Naive B cell (primary cell): ENCODE measurements around the gene TRIM26. TPM values are rescaled to one million over a fixed set of nuclear protein-coding genes. Genes with fewer than 3 reads are reported as not detected.

ENCODE experiments used
- ATAC-seq, 2 donors: fragments of 150-1000 bp; cut with Tn5 transposase; 2 replicates each; pipeline ENCODE4 v1.10.0; 2021; ENCODE audit warnings: low read depth in 2 of 2, mild to moderate bottlenecking in 2 of 2, moderate library complexity in 2 of 2
- DNase-seq: peaks from one replicate; pipeline ENCODE4 v3.0.0; 2022
- H3K27ac Mint-ChIP-seq, 6 donors: one replicate each; pipeline ENCODE4 v1.8.0; 2020 to 2022; ENCODE audit warnings: mild to moderate bottlenecking in 6 of 6, mixed read lengths in 6 of 6, moderate library complexity in 5 of 6, inconsistent platforms in 2 of 6
- H3K27me3 Mint-ChIP-seq, 3 donors: one replicate each; pipeline ENCODE4 v1.8.0; 2021 to 2022; ENCODE audit warnings: mixed read lengths in 3 of 3, mild to moderate bottlenecking in 1 of 3
- H3K36me3 Mint-ChIP-seq, 2 donors: one replicate each; pipeline ENCODE4 v1.8.0; 2020 to 2022; ENCODE audit warnings: mixed read lengths in 2 of 2, inconsistent platforms in 1 of 2, mild to moderate bottlenecking in 1 of 2
- H3K4me1 Mint-ChIP-seq, 3 donors: one replicate each; pipeline ENCODE4 v1.8.0; 2020 to 2022; ENCODE audit warnings: mixed read lengths in 3 of 3, inconsistent platforms in 1 of 3, mild to moderate bottlenecking in 1 of 3, moderate library complexity in 1 of 3
- H3K4me3 Mint-ChIP-seq, 8 donors: one replicate each; pipeline ENCODE4 v1.8.0; 2020 to 2022; ENCODE audit warnings: mild to moderate bottlenecking in 8 of 8, mixed read lengths in 8 of 8, moderate library complexity in 8 of 8, inconsistent platforms in 2 of 8
- H3K9me3 Mint-ChIP-seq, 7 donors: one replicate each; pipeline ENCODE4 v1.8.0; 2020 to 2022; ENCODE audit warnings: mixed read lengths in 7 of 7, mild to moderate bottlenecking in 5 of 7, inconsistent platforms in 2 of 7, moderate library complexity in 1 of 7
- polyA plus RNA-seq, 6 donors: library from polyadenylated mRNA; unstranded; fragments of 300-500 nt; fragmentation: Illumina TruSeq; gene quantifications; one replicate each; pipeline ENCODE4 v1.2.3, GENCODE V29; 2021; ENCODE audit warnings: low read depth in 6 of 6

Gene TRIM26
- polyA plus RNA-seq, 6 donors from 2014 or later: 20.4 to 70.0 (median 48.2) TPM

DNA sequence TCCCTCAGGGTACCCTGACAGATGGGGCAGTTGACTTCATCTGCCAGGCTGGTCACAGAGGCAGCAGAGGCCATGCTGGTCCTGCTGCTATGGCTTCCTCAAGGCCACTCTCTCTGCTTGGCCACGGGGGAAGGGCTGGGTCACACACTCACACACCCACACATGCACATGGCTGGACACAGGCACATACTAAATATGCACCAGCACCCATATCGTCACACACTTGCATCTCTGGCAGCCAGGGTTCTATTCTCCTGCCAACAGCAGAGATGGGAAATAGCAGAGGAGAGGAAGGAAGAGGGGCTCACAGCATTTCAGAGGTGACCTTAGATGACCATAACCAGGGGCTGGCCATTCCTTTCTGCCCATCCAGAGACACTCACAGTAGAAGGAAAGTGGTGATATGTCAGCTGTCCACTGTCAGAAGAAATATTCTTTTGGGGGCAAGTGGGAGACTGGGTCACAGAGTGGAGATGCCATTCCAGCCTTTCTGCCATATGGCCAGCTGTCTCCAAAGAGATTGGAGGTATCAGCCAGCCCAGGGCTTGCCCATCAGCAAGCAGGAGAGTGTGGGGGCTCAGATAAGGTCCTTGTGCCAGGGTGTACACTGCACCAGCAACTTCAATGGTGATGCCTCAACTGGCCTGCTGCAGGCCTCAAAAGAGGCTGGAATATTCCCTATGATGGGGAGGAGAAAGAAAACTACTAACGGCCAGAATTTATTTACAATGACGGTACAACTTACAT lies 52.2 kb downstream of the TRIM26 start, which contains the start of gene TRIM10:
Gene TRIM10, minus strand, starts transcription at position 427 of the 747 bp plus-strand sequence. Its CDS starts 353 bp downstream, at position 74.
- peaks cover 0 to 8% (median 0%) of the 10 kb centered on the region in 7 donors for H3K9me3 Mint-ChIP-seq
- H3K27ac Mint-ChIP-seq: peak within 1 kb of the TSS in 1 of 6 donors; percentile 37
- H3K27me3 Mint-ChIP-seq: peaks cover 32 to 47% (median 46%) of the 10 kb centered on the region in 3 donors
- ATAC-seq (no peak), DNase-seq (no peak)
- H3K4me3 Mint-ChIP-seq: no peak within 1 kb of the TSS
- peaks cover 0 to 6% (median 2%) of the 10 kb centered on the region in 3 donors for H3K4me1 Mint-ChIP-seq
- no peaks in the 10 kb centered on the region for H3K36me3 Mint-ChIP-seq

GRCh38 chr6:30160008-30160784 lies 53.0 kb downstream of the TRIM26 start:
- no peak for DNase-seq
- H3K27me3 Mint-ChIP-seq: peaks cover 32 to 53% (median 47%) of the 10 kb centered on the region in 3 donors
- H3K4me3 Mint-ChIP-seq: no peak overlapping the region
- ATAC-seq: no peak
- peaks cover 0 to 4% (median 0%) of the 10 kb centered on the region in 7 donors for H3K9me3 Mint-ChIP-seq
- no peak overlapping the region for H3K27ac Mint-ChIP-seq
- peaks cover 0 to 6% (median 2%) of the 10 kb centered on the region in 3 donors for H3K4me1 Mint-ChIP-seq
- no peaks in the 10 kb centered on the region for H3K36me3 Mint-ChIP-seq

DNA sequence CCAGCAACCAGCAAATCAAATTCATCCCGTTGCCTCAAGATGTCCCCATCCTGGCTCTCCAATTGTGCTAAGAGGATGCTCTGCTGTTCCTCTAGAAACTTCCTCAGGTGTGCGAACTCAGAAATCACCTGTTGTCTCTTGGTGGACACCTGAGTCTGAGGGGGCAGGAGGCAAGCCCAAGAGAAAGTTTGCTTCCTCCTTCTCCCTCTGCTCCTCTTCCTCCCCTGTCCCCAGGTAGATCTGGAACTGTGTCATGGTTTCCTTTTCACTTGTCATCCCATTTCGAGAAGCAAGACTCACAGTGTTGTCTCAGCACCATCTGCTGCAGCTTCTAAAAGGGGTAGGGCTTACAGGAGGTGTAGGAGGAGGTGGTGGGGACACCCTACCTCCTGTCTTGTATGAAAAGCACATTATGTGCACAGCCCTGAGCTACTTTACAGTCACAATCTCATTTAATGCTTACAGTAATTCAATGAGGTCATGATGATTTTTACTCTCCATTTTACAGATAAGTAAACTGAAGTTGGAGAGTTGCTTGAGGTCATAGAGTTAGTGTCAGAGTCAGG lies 54.6 kb downstream of the TRIM26 start:
- H3K4me3 Mint-ChIP-seq: no peak overlapping the region
- no peak for ATAC-seq
- no peaks in the 10 kb centered on the region for H3K9me3 Mint-ChIP-seq
- DNase-seq: no peak
- no peak overlapping the region for H3K27ac Mint-ChIP-seq
- H3K36me3 Mint-ChIP-seq: no peaks in the 10 kb centered on the region
- H3K27me3 Mint-ChIP-seq: peaks cover 25 to 55% (median 46%) of the 10 kb centered on the region in 3 donors
- H3K4me1 Mint-ChIP-seq: peaks cover 0 to 6% (median 2%) of the 10 kb centered on the region in 3 donors

- H3K27ac Mint-ChIP-seq: no peak overlapping the region
- DNase-seq (no peak), ATAC-seq (no peak)
- H3K9me3 Mint-ChIP-seq: no peaks in the 10 kb centered on the region
- peaks cover 25 to 60% (median 50%) of the 10 kb centered on the region in 3 donors for H3K27me3 Mint-ChIP-seq
- no peak overlapping the region for H3K4me3 Mint-ChIP-seq
- peaks cover 0 to 6% (median 2%) of the 10 kb centered on the region in 3 donors for H3K4me1 Mint-ChIP-seq
- no peaks in the 10 kb centered on the region for H3K36me3 Mint-ChIP-seq
Observed at GRCh38 chr6:30157999-30158398, 55.2 kb downstream of the TRIM26 start.

- H3K27me3 Mint-ChIP-seq: peaks cover 25 to 64% (median 51%) of the 10 kb centered on the region in 3 donors
- DNase-seq (no peak), ATAC-seq (no peak)
- H3K4me1 Mint-ChIP-seq: peaks cover 0 to 6% (median 2%) of the 10 kb centered on the region in 3 donors
- no peak overlapping the region for H3K27ac Mint-ChIP-seq
- no peaks in the 10 kb centered on the region for H3K9me3 Mint-ChIP-seq
- H3K36me3 Mint-ChIP-seq: no peaks in the 10 kb centered on the region
- no peak overlapping the region for H3K4me3 Mint-ChIP-seq
Observed at GRCh38 chr6:30157581-30157980, 55.6 kb downstream of the TRIM26 start.

DNA sequence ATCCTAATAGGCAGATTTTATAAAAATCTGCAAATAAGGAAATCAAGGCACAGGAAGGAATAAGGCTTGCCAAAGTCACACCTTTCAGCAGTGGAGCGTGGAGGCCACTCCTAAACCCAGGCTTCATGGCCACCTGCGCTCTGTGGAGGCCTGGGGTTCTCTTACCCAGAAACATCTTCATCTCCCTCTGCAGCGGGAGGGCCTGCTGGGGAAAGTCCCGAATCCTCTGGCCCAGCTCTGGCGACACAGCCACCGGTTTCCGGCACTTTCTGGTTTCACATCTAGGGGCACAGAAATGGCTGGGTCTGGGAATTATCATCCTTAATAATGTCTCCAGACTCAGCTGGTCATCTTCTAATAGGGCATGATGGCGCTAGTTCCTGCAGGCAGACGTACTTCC lies 56.4 kb downstream of the TRIM26 start:
- Mint-ChIP-seq H3K27me3 (peaks cover 22 to 64% (median 51%) of the 10 kb centered on the region in 3 donors), H3K36me3 (no peaks in the 10 kb centered on the region), H3K4me3 (no peak overlapping the region), H3K4me1 (peaks cover 0 to 6% (median 2%) of the 10 kb centered on the region in 3 donors), H3K27ac (no peak overlapping the region), H3K9me3 (no peaks in the 10 kb centered on the region)
- DNase-seq: no peak
- ATAC-seq: no peak

- Mint-ChIP-seq H3K4me1 (peaks cover 0 to 6% (median 2%) of the 10 kb centered on the region in 3 donors), H3K27me3 (peaks cover 18 to 64% (median 51%) of the 10 kb centered on the region in 3 donors), H3K9me3 (no peaks in the 10 kb centered on the region), H3K27ac (no peak overlapping the region), H3K36me3 (no peaks in the 10 kb centered on the region), H3K4me3 (no peak overlapping the region)
- DNase-seq (no peak), ATAC-seq (no peak)
Observed at GRCh38 chr6:30156262-30156599, 57.0 kb downstream of the TRIM26 start.

DNA sequence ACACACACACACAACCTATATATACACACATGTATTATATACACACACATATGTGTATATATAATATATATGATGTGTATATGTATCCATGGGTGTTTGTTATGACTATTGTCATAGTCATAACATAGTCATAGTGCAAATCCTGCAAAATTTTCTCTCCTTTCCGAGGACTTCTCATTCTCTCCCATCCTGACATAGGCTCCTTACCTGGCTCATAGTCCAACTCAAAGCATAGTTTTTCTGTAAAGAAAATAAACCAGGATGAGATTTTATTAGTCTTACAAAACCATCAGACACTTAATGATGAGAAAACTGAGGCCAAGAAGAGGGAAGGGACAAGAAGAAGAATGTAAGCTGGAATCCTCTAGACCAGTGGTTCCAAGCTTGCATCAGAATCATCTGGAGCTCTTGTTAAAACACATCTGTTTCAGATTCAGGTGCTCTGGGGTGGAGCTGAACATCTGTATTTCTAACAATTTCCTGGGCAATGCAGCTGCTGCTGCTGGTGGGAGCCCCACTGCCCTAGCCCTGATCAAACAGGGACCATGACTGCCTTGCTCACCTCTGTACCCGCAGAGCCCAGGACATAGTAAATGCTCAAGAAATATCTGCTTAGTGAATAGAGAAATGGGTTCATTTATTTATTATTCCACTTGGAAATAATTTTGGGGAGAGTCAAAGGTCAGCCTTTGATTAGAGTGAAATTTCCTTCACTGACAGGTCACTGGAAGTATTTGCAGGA lies 57.5 kb downstream of the TRIM26 start:
- ATAC-seq: no peak
- peaks cover 18 to 68% (median 49%) of the 10 kb centered on the region in 3 donors for H3K27me3 Mint-ChIP-seq
- H3K4me3 Mint-ChIP-seq: no peak overlapping the region
- no peak overlapping the region for H3K27ac Mint-ChIP-seq
- H3K4me1 Mint-ChIP-seq: peaks cover 0 to 6% (median 2%) of the 10 kb centered on the region in 3 donors
- no peaks in the 10 kb centered on the region for H3K36me3 Mint-ChIP-seq
- no peak for DNase-seq
- no peaks in the 10 kb centered on the region for H3K9me3 Mint-ChIP-seq

DNA sequence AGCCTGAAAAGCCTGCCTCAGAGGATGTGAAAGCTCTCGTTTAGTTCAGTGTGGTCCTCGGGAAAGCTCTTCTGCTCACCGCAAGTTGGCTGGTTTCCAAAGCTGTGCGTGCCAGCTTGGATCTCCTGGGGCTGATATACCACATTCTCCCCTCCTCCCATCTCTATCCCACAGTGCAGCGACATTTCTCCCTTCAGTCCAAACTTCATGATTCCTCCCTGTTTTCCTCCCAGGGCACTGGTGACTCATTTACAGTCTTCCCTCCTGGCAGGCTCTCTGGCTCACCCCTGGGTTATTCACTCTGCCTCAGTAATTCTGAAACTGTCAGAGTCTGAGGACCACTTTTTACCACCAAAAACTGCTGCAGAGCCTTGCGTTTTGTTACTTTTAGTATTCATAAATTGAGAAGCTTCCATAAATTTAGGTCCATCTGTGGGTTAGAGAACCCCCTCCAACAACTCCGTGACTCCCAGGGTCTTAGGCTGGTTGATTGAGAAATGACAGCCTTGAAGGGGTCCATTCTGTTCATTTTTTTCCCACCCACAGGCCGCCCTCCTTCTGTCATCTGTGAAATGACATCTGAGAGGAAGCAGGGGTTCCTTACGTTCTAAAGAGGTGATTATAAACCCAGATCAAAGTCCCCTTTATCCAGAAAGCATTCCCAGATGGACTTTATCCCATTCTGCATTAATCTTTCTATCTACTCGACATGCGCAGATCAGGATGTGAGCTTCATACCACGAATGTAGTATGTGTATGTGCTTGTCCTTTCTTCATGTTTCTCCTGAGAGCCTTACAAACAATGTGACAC lies 58.3 kb downstream of the TRIM26 start:
- Mint-ChIP-seq H3K4me3 (peak overlapping the region in 1 of 8 donors; percentile 36), H3K9me3 (no peaks in the 10 kb centered on the region), H3K4me1 (peaks cover 0 to 6% (median 2%) of the 10 kb centered on the region in 3 donors), H3K27ac (peak overlapping the region in 1 of 6 donors; percentile 11), H3K27me3 (peaks cover 25 to 68% (median 49%) of the 10 kb centered on the region in 3 donors), H3K36me3 (no peaks in the 10 kb centered on the region)
- DNase-seq (no peak), ATAC-seq (no peak)

- ATAC-seq (no peak), DNase-seq (no peak)
- no peak overlapping the region for H3K4me3 Mint-ChIP-seq
- no peak overlapping the region for H3K27ac Mint-ChIP-seq
- H3K36me3 Mint-ChIP-seq: no peaks in the 10 kb centered on the region
- H3K4me1 Mint-ChIP-seq: peaks cover 0 to 6% (median 2%) of the 10 kb centered on the region in 3 donors
- H3K27me3 Mint-ChIP-seq: peaks cover 24 to 62% (median 48%) of the 10 kb centered on the region in 3 donors
- no peaks in the 10 kb centered on the region for H3K9me3 Mint-ChIP-seq
Observed at GRCh38 chr6:30154061-30154460, 59.1 kb downstream of the TRIM26 start.

DNA sequence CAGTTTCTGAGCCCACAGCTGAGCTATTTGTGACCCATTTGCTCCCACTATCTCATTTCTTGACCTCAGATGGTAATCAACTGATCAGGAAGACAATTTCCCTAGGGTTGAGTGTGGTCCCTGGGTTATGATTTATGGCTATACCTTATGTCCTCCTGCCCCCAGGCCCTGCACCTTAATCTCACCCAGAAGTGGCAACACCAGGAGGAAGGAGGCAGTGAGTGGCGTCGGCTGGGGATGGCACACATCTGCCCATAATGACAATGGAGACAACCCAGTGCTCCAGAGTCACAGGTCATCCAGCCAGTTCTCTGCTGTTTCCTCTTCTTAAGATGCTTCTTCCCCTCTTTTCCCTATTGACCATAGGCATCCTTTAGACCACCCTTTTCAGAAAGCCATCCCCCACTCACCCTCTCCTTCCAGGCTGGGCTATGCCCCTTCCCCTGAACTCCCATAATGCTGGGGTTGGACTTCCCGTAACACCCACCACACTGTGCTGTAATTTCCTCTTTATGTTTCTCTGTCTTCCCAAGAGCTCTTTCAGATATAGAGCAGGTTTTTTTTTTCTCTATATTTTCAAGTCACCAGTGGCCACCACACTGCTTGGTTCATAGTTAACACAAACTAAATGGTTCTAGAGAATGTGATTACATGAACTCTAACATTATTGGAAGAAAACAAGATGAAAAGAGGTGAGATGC lies 60.1 kb downstream of the TRIM26 start:
- ATAC-seq (no peak), DNase-seq (no peak)
- peaks cover 0 to 2% (median 0%) of the 10 kb centered on the region in 3 donors for H3K4me1 Mint-ChIP-seq
- H3K27me3 Mint-ChIP-seq: peaks cover 27 to 57% (median 44%) of the 10 kb centered on the region in 3 donors
- no peaks in the 10 kb centered on the region for H3K9me3 Mint-ChIP-seq
- no peak overlapping the region for H3K4me3 Mint-ChIP-seq
- no peak overlapping the region for H3K27ac Mint-ChIP-seq
- H3K36me3 Mint-ChIP-seq: no peaks in the 10 kb centered on the region
